Skin epidermis (tissue), 12 donors: ENCODE data around the gene SIM2.

Experiments used
- H3K27ac ChIP-seq, 21 experiments: fragments of 200-600 bp; sonication (generic) in 11 of 21; one replicate each; pipeline ENCODE4 v1.5.0; 2020; ENCODE audit warnings: mild to moderate bottlenecking in 3 of 21, inconsistent platforms in 2 of 21, moderate library complexity in 2 of 21
- H3K4me3 ChIP-seq, 7 experiments: fragments of 200-600 bp; sonication (generic) in 2 of 7; one replicate each; pipeline ENCODE4 v1.5.0; 2020; ENCODE audit warnings: inconsistent platforms in 2 of 7, mild to moderate bottlenecking in 2 of 7, moderate library complexity in 1 of 7

SIM2 gene

DNA sequence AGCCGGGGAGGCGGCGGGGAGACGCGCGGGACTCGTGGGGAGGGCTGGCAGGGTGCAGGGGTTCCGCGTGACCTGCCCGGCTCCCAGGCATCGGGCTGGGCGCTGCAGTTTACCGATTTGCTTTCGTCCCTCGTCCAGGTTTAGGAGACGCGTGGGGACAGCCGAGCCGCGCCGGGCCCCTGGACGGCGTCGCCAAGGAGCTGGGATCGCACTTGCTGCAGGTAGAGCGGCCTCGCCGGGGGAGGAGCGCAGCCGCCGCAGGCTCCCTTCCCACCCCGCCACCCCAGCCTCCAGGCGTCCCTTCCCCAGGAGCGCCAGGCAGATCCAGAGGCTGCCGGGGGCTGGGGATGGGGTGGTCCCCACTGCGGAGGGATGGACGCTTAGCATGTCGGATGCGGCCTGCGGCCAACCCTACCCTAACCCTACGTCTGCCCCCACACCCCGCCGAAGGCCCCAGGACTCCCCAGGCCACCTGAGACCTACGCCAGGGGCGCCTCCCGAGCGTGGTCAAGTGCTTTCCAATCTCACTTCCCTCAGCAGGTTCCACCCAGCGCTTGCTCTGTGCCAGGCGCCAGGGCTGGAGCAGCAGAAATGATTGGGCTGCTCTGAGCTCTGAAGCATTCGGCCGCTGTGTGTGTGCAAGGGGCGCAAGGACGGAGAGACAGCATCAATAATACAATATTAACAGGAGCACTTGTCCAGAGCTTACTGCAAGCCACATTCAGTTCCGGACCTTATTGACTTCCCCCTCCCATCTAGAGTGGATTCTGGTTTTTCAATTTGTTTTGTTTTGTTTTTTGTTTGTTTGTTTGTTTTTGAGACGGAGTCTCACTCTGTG is 10.3 kb downstream of the SIM2 start:
- Histone ChIP-seq H3K4me3 (peak overlapping the region in 1 of 7 experiments; percentile 2), H3K27ac (no peak overlapping the region)

- Histone ChIP-seq H3K4me3 (no peak overlapping the region), H3K27ac (no peak overlapping the region)
These were observed 11.2 kb downstream of the SIM2 start for GRCh38 chr21:36709868-36710728.

GRCh38 chr21:36710729-36711048 is 11.8 kb downstream of the SIM2 start:
- Histone ChIP-seq H3K4me3 (no peak overlapping the region), H3K27ac (no peak overlapping the region)

DNA sequence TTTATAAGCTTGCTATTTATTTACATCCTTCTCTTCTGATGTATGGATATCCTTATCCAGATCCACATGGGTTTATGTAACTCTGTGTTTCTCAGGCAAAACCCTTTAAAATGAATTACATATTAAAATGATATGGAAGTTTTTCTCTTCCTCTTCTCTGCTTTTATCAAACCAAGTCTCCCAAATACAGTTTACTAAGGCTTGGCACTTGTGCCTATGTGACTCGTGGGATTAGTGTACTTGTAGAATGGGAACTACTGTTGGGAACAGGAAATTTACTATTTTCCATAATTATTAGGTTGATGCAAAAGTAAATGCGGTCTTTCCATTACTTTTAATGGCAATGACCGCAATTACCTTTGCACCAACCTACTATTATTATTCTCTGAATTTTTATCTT is 14.8 kb downstream of the SIM2 start:
- Histone ChIP-seq H3K4me3 (no peak overlapping the region), H3K27ac (no peak overlapping the region)

DNA sequence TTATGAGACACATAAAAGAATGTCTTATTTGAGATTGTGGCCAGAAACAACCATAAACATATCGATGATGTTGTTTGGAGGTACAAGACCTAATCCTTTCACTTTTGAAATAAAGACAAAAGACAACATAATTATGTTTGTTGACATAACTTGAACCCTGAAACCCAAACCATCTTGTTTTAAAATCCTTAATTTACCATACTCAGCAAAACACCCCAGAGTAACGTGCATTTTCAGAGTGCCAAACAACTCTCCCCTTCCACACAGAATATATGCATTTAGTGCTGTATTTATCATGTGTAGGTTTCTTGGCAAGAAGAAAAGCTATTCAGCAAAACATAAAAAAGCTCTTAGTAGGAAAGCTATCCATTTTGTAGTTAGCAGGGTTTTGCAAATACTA is 17.5 kb downstream of the SIM2 start:
- no peak overlapping the region for H3K4me3 ChIP-seq
- H3K27ac ChIP-seq = no peak overlapping the region

DNA sequence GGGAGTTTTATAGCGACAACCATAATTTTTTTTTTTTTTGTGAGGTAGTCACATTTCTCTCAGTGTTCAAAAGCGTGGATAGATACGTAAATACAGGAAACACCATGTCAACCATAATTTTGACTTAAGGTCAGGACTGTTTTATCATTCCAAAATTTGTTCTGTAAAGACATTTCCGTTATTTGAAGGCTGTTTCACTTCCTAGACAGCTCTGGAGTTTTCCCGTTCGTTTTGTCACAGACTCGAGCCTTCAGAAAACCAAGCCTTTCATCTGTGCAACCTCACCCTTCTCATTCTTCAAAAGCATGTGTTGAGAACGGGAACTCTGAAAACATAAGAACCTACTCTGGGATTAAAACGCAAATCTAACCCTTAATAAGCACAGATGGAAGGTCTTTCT is 17.9 kb downstream of the SIM2 start:
- Histone ChIP-seq H3K27ac (no peak overlapping the region), H3K4me3 (no peak overlapping the region)

- H3K27ac ChIP-seq = no peak overlapping the region
- H3K4me3 ChIP-seq = no peak overlapping the region
These were observed 19.1 kb downstream of the SIM2 start for GRCh38 chr21:36717976-36718375.

DNA sequence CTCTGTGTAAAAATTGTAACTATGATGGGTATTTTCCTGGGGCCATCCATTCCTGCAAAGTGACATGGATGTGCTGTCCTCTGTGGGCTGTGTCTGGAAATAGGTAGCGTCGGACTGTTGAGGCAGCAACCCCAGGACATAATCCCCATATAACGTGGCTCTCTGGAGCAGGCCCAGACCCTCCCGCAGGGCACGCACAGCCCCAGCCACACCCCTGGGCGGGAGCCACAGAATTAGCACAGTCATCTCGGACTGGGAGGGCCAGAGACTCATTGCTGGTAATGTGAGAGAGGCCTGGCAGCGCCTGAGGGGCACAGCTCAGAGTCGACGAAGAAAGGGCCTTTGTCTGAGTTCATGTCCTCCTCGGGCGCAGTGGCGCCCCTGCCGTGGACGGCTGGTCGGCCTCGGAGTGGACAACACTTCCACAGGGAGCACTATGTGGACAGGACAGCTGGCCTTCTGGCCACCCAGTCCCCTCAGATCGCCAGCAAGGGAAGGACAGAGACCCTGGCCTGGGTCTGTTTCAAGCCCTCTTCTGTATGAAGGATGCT is 20.1 kb downstream of the SIM2 start:
- no peak overlapping the region for H3K4me3 ChIP-seq
- H3K27ac ChIP-seq = no peak overlapping the region

DNA sequence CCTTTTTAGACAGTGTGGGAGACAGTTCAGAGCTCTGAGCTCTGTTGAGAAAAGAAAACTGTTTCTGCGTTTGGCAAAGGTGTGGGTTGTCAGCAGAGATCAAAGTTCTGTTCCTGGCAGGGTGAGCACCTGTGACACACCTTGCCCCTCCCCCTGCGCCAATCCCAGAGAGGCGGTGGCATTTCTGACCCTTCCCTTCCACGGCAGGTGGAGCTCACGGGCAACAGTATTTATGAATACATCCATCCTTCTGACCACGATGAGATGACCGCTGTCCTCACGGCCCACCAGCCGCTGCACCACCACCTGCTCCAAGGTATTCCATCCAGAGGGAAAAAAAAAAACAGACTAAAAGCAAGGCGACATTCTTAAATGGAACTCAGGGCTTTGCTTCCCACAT is 20.7 kb downstream of the SIM2 start:
- no peak overlapping the region for H3K27ac ChIP-seq
- H3K4me3 ChIP-seq = no peak overlapping the region

- H3K27ac ChIP-seq = no peak overlapping the region
- H3K4me3 ChIP-seq = no peak overlapping the region
These were observed 22.9 kb downstream of the SIM2 start for GRCh38 chr21:36721817-36722216.

GRCh38 chr21:36722370-36723368 is 23.8 kb downstream of the SIM2 start:
- H3K27ac ChIP-seq = no peak overlapping the region
- H3K4me3 ChIP-seq = no peak overlapping the region

DNA sequence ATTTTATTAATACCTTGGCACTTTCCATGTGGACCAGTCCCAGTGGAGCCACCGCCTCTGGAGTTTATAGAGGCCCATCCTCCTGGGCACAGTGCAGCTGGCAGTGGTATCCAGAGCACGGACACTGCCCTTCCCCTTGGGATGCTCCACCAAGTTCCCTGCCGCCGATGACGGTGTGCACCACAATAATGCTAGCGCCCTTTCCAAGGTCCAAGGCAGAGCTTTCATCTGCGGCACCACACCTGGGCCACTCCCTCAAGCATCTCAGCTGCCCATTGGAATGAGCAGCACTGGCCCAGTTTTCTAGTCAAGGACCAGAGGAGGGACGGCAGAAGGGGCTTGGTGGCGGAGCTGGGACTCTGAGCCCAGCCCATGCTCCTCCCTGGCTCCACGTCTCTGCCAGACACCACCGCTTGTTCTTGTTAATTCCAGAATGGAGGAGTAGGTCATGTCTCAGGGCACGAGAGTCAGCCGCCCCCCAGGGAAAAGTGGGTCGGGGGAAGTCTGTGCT is 24.5 kb downstream of the SIM2 start:
- Histone ChIP-seq H3K4me3 (no peak overlapping the region), H3K27ac (no peak overlapping the region)

- no peak overlapping the region for H3K27ac ChIP-seq
- H3K4me3 ChIP-seq = no peak overlapping the region
These were observed 25.7 kb downstream of the SIM2 start for GRCh38 chr21:36724660-36725059.

DNA sequence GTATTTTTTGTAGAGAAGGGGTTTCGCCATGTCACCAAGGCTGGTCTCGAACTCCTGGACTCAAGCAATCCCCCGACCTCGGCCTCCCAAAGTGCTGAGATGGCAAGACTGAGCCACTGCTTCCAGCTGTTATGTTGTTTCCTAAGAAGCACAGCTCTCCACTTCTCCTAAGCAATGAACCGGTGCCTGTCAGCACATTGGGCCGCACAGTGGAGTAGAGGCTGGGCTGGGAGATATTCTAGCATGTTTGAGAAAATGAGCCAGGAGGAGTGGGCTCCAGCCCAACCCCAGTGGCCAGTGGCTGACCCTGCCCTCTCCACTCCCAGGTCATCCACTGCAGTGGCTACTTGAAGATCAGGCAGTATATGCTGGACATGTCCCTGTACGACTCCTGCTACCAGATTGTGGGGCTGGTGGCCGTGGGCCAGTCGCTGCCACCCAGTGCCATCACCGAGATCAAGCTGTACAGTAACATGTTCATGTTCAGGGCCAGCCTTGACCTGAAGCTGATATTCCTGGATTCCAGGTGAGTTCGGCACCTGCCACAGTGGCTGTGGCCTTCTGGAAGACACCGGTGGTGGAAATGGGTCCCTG is 27.0 kb downstream of the SIM2 start:
- Histone ChIP-seq H3K27ac (no peak overlapping the region), H3K4me3 (no peak overlapping the region)

DNA sequence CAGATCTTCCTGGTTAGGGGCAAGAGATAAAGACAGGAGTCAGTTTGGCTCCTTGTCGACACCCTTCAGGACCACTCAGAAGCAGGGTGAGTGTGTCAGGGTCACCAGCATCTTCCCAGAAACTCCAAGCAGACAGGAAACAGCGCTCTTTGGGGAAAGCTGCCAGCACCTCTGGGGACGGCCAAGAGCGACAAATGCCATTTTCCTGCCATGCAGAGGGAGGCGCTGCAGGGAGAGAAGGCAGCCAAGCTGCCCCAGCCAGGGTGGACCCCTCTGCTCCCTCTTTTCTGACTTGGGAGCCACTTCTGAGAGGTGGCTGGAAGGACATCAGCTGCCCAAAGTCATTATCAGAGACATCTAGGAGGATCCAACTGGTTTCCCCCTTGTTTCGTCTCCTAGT is 29.0 kb downstream of the SIM2 start:
- no peak overlapping the region for H3K4me3 ChIP-seq
- H3K27ac ChIP-seq = no peak overlapping the region

DNA sequence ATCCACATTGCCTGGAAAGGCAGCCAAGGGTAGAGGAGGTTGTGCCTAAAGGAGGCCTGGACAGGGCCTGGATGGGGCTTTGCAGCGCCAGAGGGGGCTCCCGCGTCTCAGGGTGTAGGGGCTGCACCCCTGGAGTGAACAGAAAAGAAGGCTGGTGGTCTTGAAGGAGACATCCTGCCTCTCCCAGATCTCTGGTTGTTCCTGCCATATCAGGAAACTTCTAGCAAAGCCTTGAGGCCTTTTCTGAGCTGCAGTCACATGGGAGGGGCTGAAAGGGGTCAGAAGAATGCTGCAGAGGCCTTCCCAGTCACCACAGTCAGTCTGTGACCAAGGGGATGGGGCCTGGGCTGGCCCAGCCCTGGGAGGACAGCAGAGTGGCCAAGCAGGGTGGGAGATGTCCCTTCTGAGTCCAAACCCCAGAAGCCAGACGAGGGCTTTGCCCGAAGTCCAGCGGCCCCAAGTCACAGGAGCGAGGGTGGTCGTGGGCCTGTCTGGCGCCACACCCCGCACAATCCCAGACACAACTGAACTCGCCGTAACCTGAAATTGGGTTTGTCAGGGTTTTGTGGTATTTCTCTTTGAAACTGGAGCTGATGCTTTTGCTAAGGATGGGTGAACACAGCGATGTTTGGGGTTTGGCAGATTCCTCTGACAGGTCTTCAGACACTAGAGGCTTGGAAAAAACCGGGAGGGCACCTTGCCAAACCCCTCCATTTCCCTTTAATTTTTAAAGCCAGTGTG is 29.6 kb downstream of the SIM2 start:
- Histone ChIP-seq H3K27ac (no peak overlapping the region), H3K4me3 (no peak overlapping the region)

DNA sequence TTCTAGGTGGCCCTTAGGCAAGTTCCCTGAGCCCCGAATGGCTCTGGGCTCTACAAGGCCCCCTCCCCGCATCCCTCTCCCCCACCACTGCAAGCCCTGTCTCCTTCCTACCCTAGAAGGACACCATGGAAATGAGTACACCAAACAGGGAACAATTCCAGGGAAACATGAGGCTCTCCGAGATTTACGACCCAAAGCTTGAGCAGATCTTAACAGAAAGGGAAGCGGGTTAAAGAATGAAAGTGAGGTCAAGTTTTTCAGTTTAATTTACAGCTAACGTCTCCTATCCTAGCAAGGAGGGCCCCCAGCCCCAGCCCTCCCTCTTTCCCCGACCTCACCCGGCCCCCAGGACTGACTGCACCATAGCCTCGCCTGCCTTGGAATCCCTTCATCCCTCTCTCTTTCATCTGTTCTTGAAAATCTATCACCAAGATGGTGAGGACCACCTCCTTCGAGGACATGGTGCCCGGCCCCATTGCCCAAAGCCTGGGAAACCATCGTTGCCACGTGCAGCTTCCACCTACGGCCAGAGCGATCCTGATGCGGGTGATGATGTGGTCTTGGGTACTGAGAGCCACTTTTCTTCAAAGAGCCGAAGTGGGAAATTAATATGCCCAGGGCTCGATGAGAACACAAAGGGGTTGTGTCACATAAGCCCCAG is 30.5 kb downstream of the SIM2 start:
- H3K27ac ChIP-seq = no peak overlapping the region
- no peak overlapping the region for H3K4me3 ChIP-seq
